Epithelial cell of esophagus (primary cell): Measurements from ENCODE around the gene DECR2.
"Not testable (repeated sequence)": the region's sequence is repeated elsewhere in the genome, so short reads cannot be mapped to it uniquely, and the experiment has no call there.

Experiments
- DNase-seq: peaks from one replicate; pipeline ENCODE4 v3.0.0; 2010; ENCODE audit warnings: low read depth
- H3K4me3 ChIP-seq: 2 replicates; pipeline ENCODE4 v1.5.1; 2011; ENCODE audit warnings: mild to moderate bottlenecking, low read length, control low read depth
- CTCF ChIP-seq: IDR thresholded peaks from 2 replicates; pipeline ENCODE4 v1.5.1; 2011; ENCODE audit warnings: low read depth, mild to moderate bottlenecking, low read length, control low read depth, inconsistent platforms; ENCODE audit not compliant: insufficient read depth; ENCODE audit errors: missing control alignments

Gene DECR2

GRCh38 chr16:410516-411178 is 9.0 kb downstream of the DECR2 start:
- DNase-seq, result no peak
- TF ChIP-seq CTCF, result no peak
- no peak overlapping the region for H3K4me3 ChIP-seq

- DNase-seq, result no peak
- no peak overlapping the region for H3K4me3 ChIP-seq
- TF ChIP-seq CTCF, result no peak
Measured at GRCh38 chr16:411576-412265, 10.0 kb downstream of the DECR2 start.

GRCh38 chr16:414395-415169 is 12.9 kb downstream of the DECR2 start:
- H3K4me3 ChIP-seq, result no peak overlapping the region
- DNase-seq, result peak; percentile 87
- no peak for TF ChIP-seq CTCF

- not testable (repeated sequence) for DNase-seq, H3K4me3 ChIP-seq
Measured at GRCh38 chr16:415170-415498, 13.4 kb downstream of the DECR2 start.

GRCh38 chr16:422179-422578 is 20.5 kb downstream of the DECR2 start:
- H3K4me3 ChIP-seq, DNase-seq: not testable (repeated sequence)

GRCh38 chr16:424033-424622 is 22.4 kb downstream of the DECR2 start:
- DNase-seq, result peak; percentile 93
- H3K4me3 ChIP-seq, result peak overlapping the region; percentile 51
- TF ChIP-seq CTCF, result no peak

GRCh38 chr16:424623-425081 is 23.0 kb downstream of the DECR2 start:
- peak overlapping the region; percentile 51 for H3K4me3 ChIP-seq
- no peak for TF ChIP-seq CTCF
- DNase-seq, result peak; percentile 38
